Prostate gland (tissue), 2 donors: ENCODE measurements around the gene NTRK2.

Experiments
- POLR2A ChIP-seq: fragments of 450-650 bp; IDR thresholded peaks from one replicate; pipeline ENCODE4 v1.6.1; 2016; ENCODE audit warnings: antibody characterized with exemption, mild to moderate bottlenecking
- POLR2AphosphoS5 ChIP-seq: sonication (generic); formaldehyde crosslinking; IDR thresholded peaks from one replicate; pipeline ENCODE4 v1.6.1; 2017; ENCODE audit warnings: antibody characterized with exemption
- TF ChIP-seq, protein P1 (sequence below), 4 experiments: fragments of 200-600 bp in 2 of 4; fragments of 450-650 bp in 2 of 4; sonication (generic) in 2 of 4; IDR thresholded peaks; 1 replicate in 3 of 4; 2 replicates in 1 of 4; pipeline ENCODE4 v1.5.1; 2016 to 2019; ENCODE audit warnings: antibody characterized with exemption in 4 of 4, mild to moderate bottlenecking in 2 of 4, moderate library complexity in 2 of 4

DNA sequence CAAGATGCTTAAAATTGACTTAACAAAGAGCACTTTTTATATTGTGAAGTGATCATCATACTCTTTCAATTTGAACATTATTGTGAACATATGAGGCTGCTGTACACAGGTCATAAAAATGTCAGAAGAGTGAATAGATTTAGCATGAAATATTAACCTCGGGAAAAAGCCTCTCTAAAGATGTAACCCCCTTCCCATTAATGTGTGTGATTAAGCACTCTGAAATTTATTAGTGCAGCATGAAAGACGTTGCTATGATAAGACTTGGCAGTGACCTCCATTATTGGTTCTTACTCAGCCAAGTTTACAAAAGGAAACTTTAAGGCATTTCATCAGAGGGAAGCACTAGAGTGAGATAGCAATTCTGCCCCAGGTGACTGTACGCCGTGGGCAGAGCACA, 326.5 kb downstream of the NTRK2 start:
- TF ChIP-seq, protein P1, sequence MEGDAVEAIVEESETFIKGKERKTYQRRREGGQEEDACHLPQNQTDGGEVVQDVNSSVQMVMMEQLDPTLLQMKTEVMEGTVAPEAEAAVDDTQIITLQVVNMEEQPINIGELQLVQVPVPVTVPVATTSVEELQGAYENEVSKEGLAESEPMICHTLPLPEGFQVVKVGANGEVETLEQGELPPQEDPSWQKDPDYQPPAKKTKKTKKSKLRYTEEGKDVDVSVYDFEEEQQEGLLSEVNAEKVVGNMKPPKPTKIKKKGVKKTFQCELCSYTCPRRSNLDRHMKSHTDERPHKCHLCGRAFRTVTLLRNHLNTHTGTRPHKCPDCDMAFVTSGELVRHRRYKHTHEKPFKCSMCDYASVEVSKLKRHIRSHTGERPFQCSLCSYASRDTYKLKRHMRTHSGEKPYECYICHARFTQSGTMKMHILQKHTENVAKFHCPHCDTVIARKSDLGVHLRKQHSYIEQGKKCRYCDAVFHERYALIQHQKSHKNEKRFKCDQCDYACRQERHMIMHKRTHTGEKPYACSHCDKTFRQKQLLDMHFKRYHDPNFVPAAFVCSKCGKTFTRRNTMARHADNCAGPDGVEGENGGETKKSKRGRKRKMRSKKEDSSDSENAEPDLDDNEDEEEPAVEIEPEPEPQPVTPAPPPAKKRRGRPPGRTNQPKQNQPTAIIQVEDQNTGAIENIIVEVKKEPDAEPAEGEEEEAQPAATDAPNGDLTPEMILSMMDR (IDR thresholded peaks at IDR 0.05) = no peak
- TF ChIP-seq POLR2AphosphoS5 = no peak
- TF ChIP-seq POLR2A = no peak
